Suprapubic skin (tissue), 4 donors: ENCODE measurements around the gene ACP3. TPM values are rescaled to one million over a fixed set of nuclear protein-coding genes. Genes with fewer than 3 reads are reported as not detected.
A peak's percentile ranks its signal among the peaks of the same experiment; 100 is the strongest.

ENCODE experiments used
- DNase-seq, 2 donors: peaks; one replicate each; pipeline ENCODE4 v3.0.0-alpha.2; 2019; ENCODE audit warnings: low spot score in 2 of 2
- H3K27ac ChIP-seq: fragments of 200-600 bp; sonication (generic); one replicate; pipeline ENCODE4 v1.5.1; 2019
- H3K27me3 ChIP-seq: fragments of 200-600 bp; sonication (generic); one replicate; pipeline ENCODE4 v1.5.1; 2019
- H3K36me3 ChIP-seq: fragments of 200-600 bp; sonication (generic); one replicate; pipeline ENCODE4 v1.5.1; 2019
- H3K4me1 ChIP-seq: fragments of 200-600 bp; sonication (generic); one replicate; pipeline ENCODE4 v1.5.1; 2019
- H3K4me3 ChIP-seq: fragments of 200-600 bp; sonication (generic); one replicate; pipeline ENCODE4 v1.5.1; 2019; ENCODE audit warnings: mild to moderate bottlenecking
- H3K9me3 ChIP-seq: fragments of 200-600 bp; sonication (generic); one replicate; pipeline ENCODE4 v1.5.1; 2019
- CTCF ChIP-seq, 2 donors: fragments of 200-600 bp in 1 of 2; fragments of 450-650 bp in 1 of 2; sonication (generic) in 1 of 2; IDR thresholded peaks; one replicate each; pipeline ENCODE4 v1.5.1; 2016 to 2019; ENCODE audit warnings: antibody characterized with exemption in 2 of 2, mild to moderate bottlenecking in 1 of 2, moderate library complexity in 1 of 2
- EP300 ChIP-seq: sonication (generic); formaldehyde crosslinking; IDR thresholded peaks from one replicate; pipeline ENCODE4 v1.6.1; 2017; ENCODE audit warnings: antibody characterized with exemption
- POLR2A ChIP-seq, 2 donors: fragments of 450-650 bp; IDR thresholded peaks; one replicate each; pipeline ENCODE4 v1.6.1; 2017; ENCODE audit warnings: antibody characterized with exemption in 2 of 2, mild to moderate bottlenecking in 2 of 2, moderate library complexity in 2 of 2
- POLR2AphosphoS5 ChIP-seq, 3 donors: sonication (generic); formaldehyde crosslinking; IDR thresholded peaks; one replicate each; pipeline ENCODE4 v1.6.1; 2017; ENCODE audit warnings: antibody characterized with exemption in 3 of 3
- WGBS: methylation state at CpG from one replicate; pipeline ENCODE4 v1.1.5; 2018; 5-methylcytosine and 5-hydroxymethylcytosine counted together
- total RNA-seq, 4 donors: library from RNA; depleted of rRNA; stranded (reverse); fragments of >200 nt; gene quantifications; one replicate each; pipeline ENCODE4 v1.1.0, GENCODE V29; 2016

ACP3 gene
- total RNA-seq, 4 donors from 2014 or later = 38.2 to 71.7 (median 60.1) TPM

- Histone ChIP-seq H3K9me3 (no peaks in the 10 kb centered on the region), H3K4me3 (no peak overlapping the region), H3K27me3 (no peaks in the 10 kb centered on the region), H3K4me1 (peaks cover 12% of the 10 kb centered on the region), H3K27ac (no peak overlapping the region), H3K36me3 (no peaks in the 10 kb centered on the region)
- no peak for DNase-seq
- TF ChIP-seq POLR2AphosphoS5 (IDR thresholded peaks at IDR 0.05) = no peak
- TF ChIP-seq POLR2A (IDR thresholded peaks at IDR 0.05) = no peak
- TF ChIP-seq EP300 = no peak
- TF ChIP-seq CTCF (IDR thresholded peaks at IDR 0.05) = no peak
- WGBS = 61% methylated on average over 2 of the region's 2 CpGs
These were observed 24.5 kb downstream of the ACP3 start for GRCh38 chr3:132341746-132342145.

GRCh38 chr3:132342183-132342582 is 25.0 kb downstream of the ACP3 start:
- 62% methylated on average over 5 of the region's 5 CpGs for WGBS
- Histone ChIP-seq H3K27me3 (no peaks in the 10 kb centered on the region), H3K4me1 (peaks cover 15% of the 10 kb centered on the region), H3K36me3 (no peaks in the 10 kb centered on the region), H3K27ac (no peak overlapping the region), H3K9me3 (no peaks in the 10 kb centered on the region), H3K4me3 (no peak overlapping the region)
- TF ChIP-seq CTCF (IDR thresholded peaks at IDR 0.05) = no peak
- no peak for TF ChIP-seq POLR2AphosphoS5 (IDR thresholded peaks at IDR 0.05)
- no peak for TF ChIP-seq EP300
- TF ChIP-seq POLR2A (IDR thresholded peaks at IDR 0.05) = no peak
- DNase-seq = no peak

GRCh38 chr3:132342610-132343009 is 25.4 kb downstream of the ACP3 start:
- H3K36me3 ChIP-seq = no peaks in the 10 kb centered on the region
- no peak for DNase-seq
- no peaks in the 10 kb centered on the region for H3K9me3 ChIP-seq
- no peaks in the 10 kb centered on the region for H3K27me3 ChIP-seq
- H3K27ac ChIP-seq = no peak overlapping the region
- WGBS = 60% methylated on average over 2 of the region's 2 CpGs
- TF ChIP-seq POLR2AphosphoS5 (IDR thresholded peaks at IDR 0.05) = no peak
- TF ChIP-seq POLR2A (IDR thresholded peaks at IDR 0.05) = no peak
- no peak for TF ChIP-seq EP300
- no peak for TF ChIP-seq CTCF (IDR thresholded peaks at IDR 0.05)
- no peak overlapping the region for H3K4me3 ChIP-seq
- peaks cover 15% of the 10 kb centered on the region for H3K4me1 ChIP-seq

GRCh38 chr3:132343018-132343612 is 25.9 kb downstream of the ACP3 start:
- Histone ChIP-seq H3K4me1 (peaks cover 15% of the 10 kb centered on the region), H3K36me3 (no peaks in the 10 kb centered on the region), H3K4me3 (no peak overlapping the region), H3K9me3 (no peaks in the 10 kb centered on the region), H3K27me3 (no peaks in the 10 kb centered on the region), H3K27ac (no peak overlapping the region)
- 7% methylated on average over 6 of the region's 6 CpGs for WGBS
- no peak for TF ChIP-seq POLR2AphosphoS5 (IDR thresholded peaks at IDR 0.05)
- TF ChIP-seq CTCF (IDR thresholded peaks at IDR 0.05) = peak; percentile 70 to 72
- no peak for DNase-seq

GRCh38 chr3:132344666-132345280 is 27.6 kb downstream of the ACP3 start:
- H3K4me1 ChIP-seq = peaks cover 15% of the 10 kb centered on the region
- no peak overlapping the region for H3K4me3 ChIP-seq
- H3K27ac ChIP-seq = no peak overlapping the region
- H3K9me3 ChIP-seq = no peaks in the 10 kb centered on the region
- peaks cover 6% of the 10 kb centered on the region for H3K36me3 ChIP-seq
- H3K27me3 ChIP-seq = no peaks in the 10 kb centered on the region
- TF ChIP-seq EP300 = no peak
- TF ChIP-seq POLR2A (IDR thresholded peaks at IDR 0.05) = no peak
- no peak for TF ChIP-seq POLR2AphosphoS5 (IDR thresholded peaks at IDR 0.05)
- no peak for TF ChIP-seq CTCF (IDR thresholded peaks at IDR 0.05)
- DNase-seq = no peak
